Smooth muscle cell (in vitro differentiated cells): ENCODE data around the gene RNF10. TPM values are rescaled to one million over a fixed set of nuclear protein-coding genes. Genes with fewer than 3 reads are reported as not detected.

Experiments
- DNase-seq: peaks from one replicate; lab custom pipeline; 2025; ENCODE audit not compliant: unreplicated experiment; lab: John Stamatoyannopoulos, UW
- H2AFZ ChIP-seq: fragments of 200-600 bp; sonication (generic); 2 replicates; pipeline ENCODE4 v1.6.0; 2016; ENCODE audit warnings: antibody characterized with exemption, low read depth, mild to moderate bottlenecking
- H3F3A ChIP-seq: fragments of 200-600 bp; sonication (generic); 2 replicates; pipeline ENCODE4 v1.6.0; 2017; ENCODE audit warnings: antibody characterized with exemption, low read depth
- H3K27ac ChIP-seq: fragments of 200-600 bp; sonication (generic); 2 replicates; pipeline ENCODE4 v1.5.1; 2016; ENCODE audit warnings: low read depth, mild to moderate bottlenecking
- H3K27me3 ChIP-seq: fragments of 200-600 bp; sonication (generic); 2 replicates; pipeline ENCODE4 v1.6.1; 2016; ENCODE audit warnings: low read depth, mild to moderate bottlenecking
- H3K36me3 ChIP-seq: fragments of 200-600 bp; sonication (generic); 2 replicates; pipeline ENCODE4 v1.5.1; 2016; ENCODE audit warnings: low read depth
- H3K4me1 ChIP-seq: fragments of 200-600 bp; sonication (generic); 2 replicates; pipeline ENCODE4 v1.5.1; 2016; ENCODE audit warnings: low read depth
- H3K4me2 ChIP-seq: fragments of 200-600 bp; sonication (generic); 2 replicates; pipeline ENCODE4 v1.6.0; 2016; ENCODE audit warnings: mild to moderate bottlenecking
- H3K4me3 ChIP-seq: fragments of 200-600 bp; sonication (generic); 2 replicates; pipeline ENCODE4 v1.5.1; 2016; ENCODE audit warnings: mild to moderate bottlenecking
- H3K79me2 ChIP-seq: fragments of 200-600 bp; sonication (generic); 2 replicates; pipeline ENCODE4 v1.6.0; 2016; ENCODE audit warnings: low read depth, mild to moderate bottlenecking
- H3K9ac ChIP-seq: fragments of 200-600 bp; sonication (generic); 2 replicates; pipeline ENCODE4 v1.6.0; 2016; ENCODE audit warnings: low read depth
- H3K9me3 ChIP-seq: fragments of 200-600 bp; sonication (generic); replicated peaks from 2 replicates; pipeline ENCODE4 v1.5.1; 2016; ENCODE audit warnings: low read depth
- H4K20me1 ChIP-seq: fragments of 200-600 bp; sonication (generic); 2 replicates; pipeline ENCODE4 v1.6.0; 2016; ENCODE audit warnings: low read depth
- CTCF ChIP-seq: fragments of 200-600 bp; sonication (generic); IDR thresholded peaks from 2 replicates; pipeline ENCODE4 v1.5.1; 2017; ENCODE audit warnings: borderline replicate concordance, mild to moderate bottlenecking, antibody characterized with exemption; ENCODE audit not compliant: insufficient read depth, poor library complexity, severe bottlenecking
- WGBS: methylation state at CpG from one replicate; pipeline ENCODE4 v1.1.7; 2016; ENCODE audit warnings: low lambda C conversion rate; 5-methylcytosine and 5-hydroxymethylcytosine counted together
- polyA plus RNA-seq: library from polyadenylated mRNA; unstranded; fragments of >200 nt; fragmentation: Nextera tagmentation; extraction: Ambion mirVana; gene quantifications from 2 replicates; pipeline ENCODE4 v1.2.1, GENCODE V29; 2016
- total RNA-seq: library from RNA; depleted of rRNA; stranded (reverse); fragments of >200 nt; gene quantifications from 2 replicates; pipeline ENCODE4 v1.2.3, GENCODE V29; 2014

Gene RNF10
- total and polyA plus RNA-seq, 2 experiments from 2014 or later: 63.2 to 115 TPM

- no peaks in the 10 kb centered on the region for H3F3A ChIP-seq
- no peak for TF ChIP-seq CTCF
- 85% methylated on average over 1 of the region's 1 CpG for WGBS
- no peak overlapping the region for H3K4me3 ChIP-seq
- no peaks in the 10 kb centered on the region for H3K9me3 ChIP-seq
- peaks cover 13% of the 10 kb centered on the region for H3K36me3 ChIP-seq
- no peaks in the 10 kb centered on the region for H3K27me3 ChIP-seq
- H3K4me1 ChIP-seq: no peaks in the 10 kb centered on the region
- no peak for DNase-seq
- H4K20me1 ChIP-seq: peaks cover 50% of the 10 kb centered on the region
- peaks cover 24% of the 10 kb centered on the region for H3K79me2 ChIP-seq
- no peak overlapping the region for H3K9ac ChIP-seq
- no peak overlapping the region for H2AFZ ChIP-seq
- H3K4me2 ChIP-seq: no peak overlapping the region
- H3K27ac ChIP-seq: no peak overlapping the region
These were observed 20.5 kb downstream of the RNF10 start for GRCh38 chr12:120554678-120555077.

- Histone ChIP-seq H3K4me3 (no peak overlapping the region), H3K4me2 (no peak overlapping the region), H3K9me3 (no peaks in the 10 kb centered on the region), H2AFZ (no peak overlapping the region), H3K36me3 (peaks cover 28% of the 10 kb centered on the region), H3K9ac (no peak overlapping the region), H3K4me1 (no peaks in the 10 kb centered on the region), H4K20me1 (peaks cover 47% of the 10 kb centered on the region), H3K79me2 (peaks cover 7% of the 10 kb centered on the region), H3F3A (no peaks in the 10 kb centered on the region), H3K27me3 (no peaks in the 10 kb centered on the region), H3K27ac (no peak overlapping the region)
- DNase-seq: no peak
- WGBS: 95% methylated on average over 2 of the region's 2 CpGs
- no peak for TF ChIP-seq CTCF
These were observed 23.4 kb downstream of the RNF10 start for GRCh38 chr12:120557589-120557988.

GRCh38 chr12:120562906-120563305, 28.8 kb downstream of the RNF10 start:
- Histone ChIP-seq H3K4me1 (no peaks in the 10 kb centered on the region), H3K27ac (no peak overlapping the region), H4K20me1 (peaks cover 49% of the 10 kb centered on the region), H3K36me3 (peaks cover 49% of the 10 kb centered on the region), H3K4me2 (no peak overlapping the region), H2AFZ (no peak overlapping the region), H3K9ac (no peak overlapping the region), H3K9me3 (no peaks in the 10 kb centered on the region), H3K4me3 (no peak overlapping the region), H3K79me2 (peaks cover 3% of the 10 kb centered on the region), H3K27me3 (no peaks in the 10 kb centered on the region), H3F3A (no peaks in the 10 kb centered on the region)
- TF ChIP-seq CTCF: no peak
- DNase-seq: no peak
- 93% methylated on average over 8 of the region's 8 CpGs for WGBS

- no peak overlapping the region for H3K27ac ChIP-seq
- H3K27me3 ChIP-seq: no peaks in the 10 kb centered on the region
- H3K4me1 ChIP-seq: no peaks in the 10 kb centered on the region
- H3K9ac ChIP-seq: no peak overlapping the region
- peaks cover 48% of the 10 kb centered on the region for H3K36me3 ChIP-seq
- no peak overlapping the region for H2AFZ ChIP-seq
- peaks cover 48% of the 10 kb centered on the region for H4K20me1 ChIP-seq
- no peaks in the 10 kb centered on the region for H3F3A ChIP-seq
- no peak for DNase-seq
- no peak for TF ChIP-seq CTCF
- no peak overlapping the region for H3K4me2 ChIP-seq
- no peak overlapping the region for H3K4me3 ChIP-seq
- no peaks in the 10 kb centered on the region for H3K9me3 ChIP-seq
- WGBS: 97% methylated on average over 11 of the region's 11 CpGs
- peaks cover 2% of the 10 kb centered on the region for H3K79me2 ChIP-seq
These were observed 29.3 kb downstream of the RNF10 start for GRCh38 chr12:120563495-120563894.
